ENCODE measurements around the gene M1AP.
A peak's percentile ranks its signal among the peaks of the same experiment; 100 is the strongest.

The M1AP gene

GRCh38 chr2:74553892-74554819 is 94.0 kb downstream of the M1AP start, which contains the start of the genes DOK1 and LOXL3:
Gene DOK1, plus strand, starts transcription at chr2:74554720. Its CDS starts 35 bp downstream, at chr2:74554755.
Gene LOXL3, minus strand, starts transcription at chr2:74553942. Its CDS starts 1,308 bp downstream, at chr2:74552634.
- DNase-seq: peak; percentile 23 to 89 (median 77)
- intact Hi-C loops (cut with DNase I): no loop called here

- intact Hi-C loops (cut with DNase I): no loop called here
- peak in 10 of 42 donors; percentile 13 to 57 (median 32) for DNase-seq
These were observed 95.0 kb downstream of the M1AP start for GRCh38 chr2:74552914-74553811.

DNA sequence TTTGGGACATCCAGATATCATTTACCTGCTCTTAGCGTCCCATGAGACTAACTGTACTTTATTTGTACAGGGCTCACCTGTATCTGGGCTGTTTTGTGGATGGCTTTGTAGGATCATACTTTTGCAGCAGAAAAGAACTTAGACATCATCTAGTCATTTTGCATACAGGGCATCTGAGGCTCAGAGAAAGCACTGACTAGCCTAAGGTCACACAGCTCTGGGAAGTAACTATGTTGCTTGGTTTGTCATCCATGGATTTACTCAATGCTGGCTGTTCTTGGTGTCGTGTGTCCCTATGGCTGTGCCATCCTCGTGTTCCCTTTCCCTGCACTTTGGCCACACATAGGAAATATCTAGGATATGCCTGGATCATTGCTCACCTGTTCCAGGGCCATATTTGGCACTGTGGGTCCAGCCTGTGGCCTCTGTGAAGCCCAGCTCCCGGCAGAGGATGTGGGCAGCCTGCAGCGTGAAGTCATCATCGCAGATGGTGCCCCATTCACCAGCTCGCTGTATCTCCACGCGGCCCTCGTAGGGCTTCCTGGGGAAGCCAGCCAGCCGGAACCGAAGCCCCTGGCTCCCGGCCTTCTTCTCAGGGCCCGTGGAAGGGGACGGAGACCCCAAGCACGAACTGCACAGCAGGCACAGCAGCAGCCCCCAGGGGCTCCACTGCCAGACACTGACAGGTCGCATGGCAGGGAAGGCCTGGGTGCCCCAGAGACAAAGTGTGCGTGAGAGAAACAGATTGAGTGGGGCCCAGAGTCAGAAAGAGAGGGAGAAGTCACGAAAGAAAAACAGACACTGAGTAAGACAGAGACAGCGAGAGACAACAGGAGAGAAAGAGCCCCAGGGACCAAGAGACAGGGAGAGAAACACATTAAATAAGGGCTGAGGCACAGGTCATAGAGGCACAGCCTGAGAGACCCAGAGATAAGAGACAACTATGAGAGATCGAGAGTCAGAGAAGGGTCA is 95.9 kb downstream of the M1AP start:
- intact Hi-C loops (cut with DNase I): no loop called here
- no peak for DNase-seq

GRCh38 chr2:74551530-74551929 is 96.6 kb downstream of the M1AP start:
- intact Hi-C loops (cut with DNase I): no loop called here
- no peak for DNase-seq

DNA sequence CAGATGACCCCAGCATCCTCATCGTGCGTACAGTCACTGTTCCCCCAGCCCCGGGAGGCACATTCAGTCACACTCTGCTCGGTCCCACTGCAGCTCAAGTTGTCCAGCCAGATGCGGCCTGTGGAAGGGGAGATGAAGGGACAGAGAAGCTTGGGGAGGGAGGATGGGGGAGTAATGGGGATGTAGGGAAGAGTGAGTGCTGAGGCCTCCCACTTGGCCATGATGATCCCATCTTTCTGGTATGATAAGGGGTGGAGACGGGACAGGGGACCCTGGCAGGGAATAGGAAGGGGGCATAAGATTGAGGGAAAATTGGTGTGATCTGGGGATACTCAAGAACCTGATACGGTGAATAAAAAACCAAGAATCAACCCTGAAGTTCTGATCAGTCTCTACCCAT is 97.9 kb downstream of the M1AP start:
- intact Hi-C loops (cut with DNase I): no loop called here
- no peak for DNase-seq

DNA sequence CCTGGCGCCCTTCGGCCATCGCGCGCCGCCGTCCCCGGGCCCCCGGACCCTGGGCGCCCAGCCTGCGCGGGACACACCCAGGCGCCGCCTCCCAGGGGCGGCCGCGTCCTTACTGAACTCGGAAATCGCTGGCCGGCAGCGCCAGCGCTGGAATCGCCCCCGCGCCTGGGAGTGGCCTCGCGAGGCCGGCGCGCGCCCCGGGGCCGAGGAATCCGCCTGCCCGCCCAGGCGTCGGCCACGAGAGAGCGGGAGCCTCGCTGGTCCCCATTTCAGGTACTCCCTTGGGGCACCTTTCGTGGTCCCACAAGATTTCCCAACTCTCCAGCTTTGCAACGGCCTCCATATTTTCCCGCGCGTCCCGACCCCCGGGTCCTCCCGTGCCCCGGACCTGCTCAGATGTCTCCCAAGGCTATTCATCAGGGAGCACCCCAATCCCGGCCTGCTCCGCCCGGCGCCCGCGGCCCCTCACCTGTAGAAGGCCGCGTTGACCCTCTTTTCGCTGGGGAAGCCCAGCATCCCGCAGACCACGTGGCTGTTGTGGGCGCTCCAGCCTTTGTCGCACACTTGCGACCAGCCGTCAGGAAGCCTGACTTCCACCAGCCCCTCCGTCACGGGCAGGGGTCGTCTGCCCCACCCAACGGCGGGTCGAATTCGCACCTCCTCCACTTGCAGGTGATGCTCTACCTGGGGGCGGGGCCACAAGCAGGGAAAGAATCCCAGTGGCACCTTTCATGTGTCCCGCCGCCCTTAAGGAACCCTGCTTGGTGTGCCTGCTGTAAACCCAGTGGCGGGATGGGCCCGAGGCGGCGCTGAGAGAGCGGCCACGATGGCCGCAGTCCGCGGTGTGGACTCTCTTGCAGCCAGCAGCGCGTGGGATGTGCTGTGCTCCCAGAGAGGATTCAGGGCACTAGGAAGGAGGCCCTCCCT is 99.0 kb downstream of the M1AP start:
- peak in 14 of 42 donors; percentile 25 to 60 (median 38) for DNase-seq
- intact Hi-C loops (cut with DNase I): no loop called here

DNA sequence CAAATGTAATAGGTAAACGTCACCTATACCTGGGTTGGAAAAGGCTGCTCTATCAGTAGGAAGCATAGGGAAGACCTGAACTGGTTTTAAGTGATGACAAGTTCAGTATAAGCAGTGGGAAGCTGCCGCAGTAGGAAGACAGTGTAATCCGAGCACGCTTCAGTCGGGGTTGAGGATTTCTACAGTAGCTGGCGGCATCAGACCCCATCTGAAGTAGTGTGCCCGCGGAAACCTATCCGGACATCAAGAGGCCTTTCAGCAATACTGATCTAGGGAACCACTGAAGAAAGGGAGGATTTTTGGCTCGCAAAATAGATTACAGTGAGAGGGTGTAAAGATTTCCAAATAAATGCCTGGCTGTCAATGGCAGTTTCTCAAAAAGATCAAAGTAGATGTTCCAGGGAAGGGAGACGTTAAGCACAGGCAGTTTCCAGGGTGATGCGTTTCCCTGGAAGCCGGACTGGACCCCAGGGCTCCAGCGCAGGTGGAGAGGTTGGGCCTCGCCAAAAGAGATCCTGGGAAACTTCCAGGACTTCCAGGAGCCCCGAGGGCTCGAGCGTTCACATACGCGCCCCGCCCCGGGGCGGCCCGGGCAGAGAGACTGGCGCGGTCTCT is 99.7 kb downstream of the M1AP start:
- DNase-seq: no peak
- intact Hi-C loops (cut with DNase I): no loop called here

DNA sequence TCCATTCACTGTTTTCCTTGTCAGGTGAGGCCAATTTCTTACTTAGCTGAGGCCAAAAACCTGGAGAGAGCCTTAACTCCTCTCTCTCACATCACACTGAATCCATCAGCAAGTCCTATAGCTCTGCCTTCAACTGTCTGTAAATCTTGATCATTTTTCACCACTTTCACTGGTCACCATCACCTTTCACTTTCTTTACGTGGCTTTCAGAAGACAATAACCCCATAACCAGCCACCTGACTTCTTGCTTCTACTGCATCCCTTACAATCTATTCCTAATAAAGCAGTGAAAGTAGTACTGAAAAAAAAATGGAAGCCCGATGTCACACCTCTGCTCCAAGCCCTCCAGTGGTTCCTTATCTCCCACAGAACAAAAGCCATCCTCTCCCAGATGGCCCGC is 102.1 kb downstream of the M1AP start:
- intact Hi-C loops (cut with DNase I): no loop called here
- no peak for DNase-seq

DNA sequence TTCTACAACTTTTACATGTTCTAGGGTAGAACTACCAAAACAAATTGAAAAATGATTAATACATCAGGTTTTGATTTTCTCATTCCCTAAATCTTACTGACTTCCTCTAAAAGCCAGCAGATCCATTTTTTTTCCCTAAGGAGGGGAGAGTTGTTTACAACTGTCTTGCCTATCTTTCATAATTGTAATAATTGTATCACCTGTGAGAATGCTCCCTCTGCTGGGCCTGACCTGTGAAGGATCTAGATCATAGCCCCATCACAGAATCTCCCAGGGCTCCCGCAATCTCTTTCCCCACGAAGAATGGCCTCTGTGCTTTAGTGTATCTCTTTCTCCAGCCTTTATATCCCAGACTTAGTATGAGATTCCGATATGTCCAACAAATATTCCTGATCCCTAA is 103.5 kb downstream of the M1AP start:
- no peak for DNase-seq
- intact Hi-C loops (cut with DNase I): no loop called here

GRCh38 chr2:74542978-74543377 is 105.2 kb downstream of the M1AP start:
- no peak for DNase-seq
- intact Hi-C loops (cut with DNase I): no loop called here

GRCh38 chr2:74540291-74540690 is 107.8 kb downstream of the M1AP start:
- DNase-seq: no peak
- intact Hi-C loops (cut with DNase I): no loop called here

- intact Hi-C loops (cut with DNase I): no loop called here
- DNase-seq: no peak
These were observed 109.2 kb downstream of the M1AP start for GRCh38 chr2:74538881-74539339.

DNA sequence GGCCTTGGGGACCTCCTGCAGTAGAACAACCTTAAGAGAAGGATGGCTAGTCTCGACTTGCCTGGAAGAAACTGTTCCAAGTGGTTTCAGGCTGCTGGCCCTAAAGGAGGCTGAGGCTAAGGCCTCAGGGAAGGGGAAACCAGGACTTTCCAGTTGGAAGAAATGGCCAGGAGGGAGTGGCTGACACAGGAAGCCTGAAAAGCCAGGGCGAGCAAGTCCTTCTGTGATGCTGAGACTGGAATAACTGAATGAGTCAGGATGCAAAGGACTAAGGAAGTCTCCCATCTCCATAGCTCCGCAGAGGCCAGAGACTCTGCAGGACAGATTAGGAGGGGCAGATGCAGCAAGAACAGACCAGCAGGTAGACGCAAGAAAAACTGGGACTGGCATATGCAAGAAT is 111.0 kb downstream of the M1AP start:
- DNase-seq: no peak
- intact Hi-C loops (cut with DNase I): no loop called here

DNA sequence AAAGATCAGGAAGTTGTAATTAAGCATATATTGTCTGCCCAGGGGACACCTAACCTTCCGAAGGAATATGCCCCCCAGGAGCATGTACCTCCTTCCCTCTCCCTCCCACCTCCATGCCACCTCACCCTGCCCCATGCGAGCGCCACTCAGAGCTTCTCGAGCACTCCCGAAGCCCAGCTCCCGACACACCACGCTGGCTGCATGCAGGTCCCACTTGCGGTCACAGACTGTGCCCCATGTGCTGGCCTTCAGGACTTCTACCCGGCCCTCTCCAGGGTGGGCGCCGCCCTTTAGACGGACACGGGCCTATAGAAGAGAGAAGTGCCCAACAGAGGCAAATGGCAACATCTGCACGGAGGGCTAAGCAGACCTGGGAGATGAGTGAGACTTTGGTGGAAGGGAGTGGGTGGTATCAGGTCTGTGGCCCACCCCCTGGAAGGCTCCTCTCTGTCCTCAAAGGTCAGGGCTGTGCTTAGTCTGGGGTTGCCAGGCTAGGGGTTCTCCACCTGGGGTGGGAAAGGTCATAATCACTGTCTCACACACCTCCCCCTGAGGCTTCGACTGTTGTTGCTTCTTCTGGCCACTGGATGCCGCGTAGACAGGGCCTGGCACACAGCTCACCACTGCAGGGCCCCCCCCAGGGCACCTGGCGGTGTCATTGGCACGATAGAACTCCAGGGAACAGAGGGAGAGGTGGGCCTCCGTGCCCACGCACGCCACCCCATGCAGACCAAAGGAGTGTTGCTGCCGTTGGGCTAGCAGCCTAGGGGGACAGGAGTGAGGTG is 111.8 kb downstream of the M1AP start:
- no peak for DNase-seq
- intact Hi-C loops (cut with DNase I): no loop called here

GRCh38 chr2:74535440-74535965 is 112.6 kb downstream of the M1AP start:
- no peak for DNase-seq
- intact Hi-C loops (cut with DNase I): no loop called here

DNA sequence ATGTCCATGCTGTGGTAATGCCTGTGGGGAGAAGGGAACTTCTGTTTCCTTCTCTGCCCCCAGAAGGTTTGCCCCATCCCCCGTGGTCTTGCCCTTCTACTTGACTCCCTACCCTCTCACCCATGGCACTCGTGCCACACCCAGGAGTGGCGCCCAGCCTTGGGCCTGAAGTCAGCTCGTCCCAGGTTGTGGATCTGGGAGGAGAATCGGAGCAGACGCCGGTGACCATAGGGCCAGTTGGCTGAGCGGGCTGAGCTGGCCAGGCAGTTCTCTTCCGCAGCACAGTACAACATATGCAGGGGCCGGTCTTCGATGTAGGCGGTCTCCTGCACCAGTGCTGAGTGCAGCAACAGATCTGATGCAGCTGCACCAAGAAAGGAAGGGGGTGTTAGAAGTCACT is 113.7 kb downstream of the M1AP start:
- DNase-seq: no peak
- intact Hi-C loops (cut with DNase I): no loop called here

All from head of caudate nucleus (tissue), 42 donors.